HG03460 (cell line): ENCODE data around the gene DAGLA.
"Not testable (repeated sequence)": the region's sequence is repeated elsewhere in the genome, so short reads cannot be mapped to it uniquely, and the experiment has no call there.

Source experiments
- ATAC-seq: cut with Tn5 transposase; IDR thresholded peaks from one replicate; pipeline ENCODE4 v1.9.1; 2021; ENCODE audit not compliant: unreplicated experiment

DAGLA gene

DNA sequence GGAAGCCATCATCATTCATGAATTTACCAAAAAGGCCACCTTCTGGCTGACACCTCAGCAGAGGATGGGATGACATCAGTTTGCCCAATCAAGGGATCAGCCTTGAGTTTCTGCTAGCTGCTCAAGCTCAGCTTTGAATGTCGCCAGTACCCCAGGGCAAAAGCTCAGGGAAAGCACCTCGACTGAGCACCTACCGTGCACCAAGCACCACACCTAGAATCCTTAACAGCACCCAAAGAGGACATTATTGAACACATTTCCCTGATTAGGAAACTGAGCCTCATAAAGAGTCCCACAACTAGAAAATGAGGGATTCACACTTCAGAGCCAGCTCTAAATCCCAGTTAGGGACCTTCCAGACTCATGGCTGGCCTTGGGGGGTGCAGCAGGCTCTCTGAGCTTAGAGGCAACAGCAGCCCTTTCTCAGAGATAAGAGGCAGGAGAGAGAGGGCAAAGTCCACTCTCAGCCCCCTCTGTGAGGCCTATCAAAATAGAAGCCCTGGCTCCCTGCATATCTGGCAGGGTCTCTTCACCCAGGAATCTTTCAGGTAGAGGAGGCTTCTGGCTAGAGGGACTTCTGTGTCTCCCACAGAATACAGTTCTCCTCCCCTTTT, 13.4 kb upstream of the DAGLA start:
- no peak for ATAC-seq

- no peak for ATAC-seq
These were observed 12.4 kb upstream of the DAGLA start for GRCh38 chr11:61667684-61668305.

DNA sequence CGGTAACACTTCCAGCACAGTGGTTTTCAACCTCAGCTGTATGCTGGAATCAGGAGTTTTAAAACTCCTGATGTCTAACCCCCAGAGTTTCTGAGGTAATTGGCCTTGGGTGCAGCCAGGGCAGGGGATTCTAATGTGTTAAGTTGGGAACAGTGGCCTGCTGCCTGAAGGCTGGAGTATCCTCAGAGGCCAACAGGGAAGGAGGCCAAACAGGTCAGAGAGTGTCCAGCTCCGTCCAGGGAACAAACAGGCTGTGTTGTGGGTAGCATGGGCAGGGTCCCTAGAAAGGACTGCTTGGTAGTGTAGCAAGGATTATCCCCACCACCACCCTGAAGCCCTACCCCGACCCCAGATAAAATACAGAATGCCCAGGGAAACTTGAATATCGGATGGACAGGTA, 10.8 kb upstream of the DAGLA start:
- ATAC-seq: no peak

DNA sequence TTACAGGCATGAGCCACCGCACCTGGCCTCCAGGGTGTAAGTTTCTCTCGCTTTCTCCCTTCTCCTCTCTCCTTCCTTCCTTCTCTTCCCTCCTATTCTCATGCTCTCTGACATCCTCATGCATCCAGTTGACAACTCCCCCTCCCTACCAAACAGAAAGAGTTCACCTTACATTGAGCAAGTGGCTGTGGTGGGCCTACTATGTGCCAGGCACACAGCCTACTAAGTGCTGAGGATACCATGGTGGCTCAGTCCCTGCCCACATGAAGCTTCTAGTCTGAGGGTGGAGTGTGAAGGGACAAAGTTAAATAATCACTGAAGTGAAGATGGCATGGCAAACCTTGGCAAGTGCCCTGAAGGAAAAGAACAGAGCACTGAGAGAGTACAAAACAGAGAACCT, 9.6 kb upstream of the DAGLA start:
- ATAC-seq: no peak

DNA sequence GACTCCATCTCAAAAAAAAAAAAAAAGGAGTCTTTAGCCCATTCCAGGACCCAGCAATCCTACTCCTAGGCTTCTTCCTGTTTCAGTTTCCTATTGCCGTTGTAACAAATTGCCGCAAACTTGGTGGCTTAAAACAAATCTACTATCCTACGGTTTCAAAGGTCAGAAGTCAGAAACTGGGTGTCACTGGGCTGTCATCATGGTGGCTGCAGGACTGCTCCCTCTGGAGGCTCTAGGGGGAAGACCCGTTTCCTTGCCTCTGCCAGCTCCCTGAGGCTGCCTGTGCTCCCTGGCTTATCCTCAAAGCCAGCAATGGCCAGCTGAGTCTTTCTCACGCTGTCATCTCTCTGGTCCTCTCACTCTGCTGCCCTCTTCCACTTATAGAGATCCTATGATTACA, 8.7 kb upstream of the DAGLA start:
- ATAC-seq: no peak

DNA sequence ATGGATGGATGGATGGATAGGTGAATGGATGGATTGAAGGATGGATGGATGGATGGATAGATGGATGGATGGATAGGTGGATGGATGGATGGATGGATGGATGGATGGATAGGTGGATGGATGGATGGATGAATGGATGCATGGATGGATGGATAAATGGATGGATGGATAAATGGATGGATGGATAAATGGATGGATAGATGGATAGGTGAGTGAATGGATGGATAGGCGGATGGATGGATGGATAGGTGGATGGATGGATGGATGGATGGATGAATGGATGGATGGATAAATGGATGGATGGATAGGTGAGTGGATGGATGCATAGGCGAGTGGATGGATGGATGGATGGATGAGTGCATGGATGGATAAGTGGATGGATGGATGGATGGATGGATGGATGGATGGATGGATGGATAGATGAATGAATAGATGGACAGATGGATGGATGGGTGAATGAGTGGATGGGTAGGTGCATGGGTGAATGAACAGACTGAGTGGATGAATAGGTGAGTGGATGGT, 6.2 kb upstream of the DAGLA start:
- not testable (repeated sequence) for ATAC-seq

GRCh38 chr11:61675826-61676225, 4.4 kb upstream of the DAGLA start:
- no peak for ATAC-seq

DNA sequence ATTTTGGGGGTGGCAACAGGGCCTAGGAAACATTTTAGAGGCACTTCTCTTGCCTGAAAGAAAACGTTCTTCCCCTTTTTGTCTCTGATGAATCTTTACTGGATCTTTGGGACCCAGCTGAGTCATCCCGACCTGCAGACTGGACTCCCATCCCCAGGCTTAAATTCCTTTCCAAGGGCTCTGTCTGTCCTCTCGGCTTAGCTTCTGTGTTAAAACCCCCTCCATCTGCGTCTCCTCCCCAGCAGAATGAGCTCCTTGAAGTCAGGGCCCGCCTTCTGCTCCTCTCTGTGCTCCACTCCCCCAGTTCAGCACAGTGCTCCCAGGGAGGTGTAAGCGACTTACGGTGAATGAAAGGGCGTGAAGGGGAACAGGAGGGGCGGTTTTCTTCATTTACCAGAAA, 895 bp upstream of the DAGLA start:
- ATAC-seq: no peak

GRCh38 chr11:61680622-61681221, 531 bp downstream of the DAGLA start:
- no peak for ATAC-seq

GRCh38 chr11:61682093-61682732, 2.0 kb downstream of the DAGLA start:
- ATAC-seq: no peak

GRCh38 chr11:61682906-61683675, 2.9 kb downstream of the DAGLA start:
- ATAC-seq: no peak

- no peak for ATAC-seq
These were observed 4.0 kb downstream of the DAGLA start for GRCh38 chr11:61683961-61684869.

DNA sequence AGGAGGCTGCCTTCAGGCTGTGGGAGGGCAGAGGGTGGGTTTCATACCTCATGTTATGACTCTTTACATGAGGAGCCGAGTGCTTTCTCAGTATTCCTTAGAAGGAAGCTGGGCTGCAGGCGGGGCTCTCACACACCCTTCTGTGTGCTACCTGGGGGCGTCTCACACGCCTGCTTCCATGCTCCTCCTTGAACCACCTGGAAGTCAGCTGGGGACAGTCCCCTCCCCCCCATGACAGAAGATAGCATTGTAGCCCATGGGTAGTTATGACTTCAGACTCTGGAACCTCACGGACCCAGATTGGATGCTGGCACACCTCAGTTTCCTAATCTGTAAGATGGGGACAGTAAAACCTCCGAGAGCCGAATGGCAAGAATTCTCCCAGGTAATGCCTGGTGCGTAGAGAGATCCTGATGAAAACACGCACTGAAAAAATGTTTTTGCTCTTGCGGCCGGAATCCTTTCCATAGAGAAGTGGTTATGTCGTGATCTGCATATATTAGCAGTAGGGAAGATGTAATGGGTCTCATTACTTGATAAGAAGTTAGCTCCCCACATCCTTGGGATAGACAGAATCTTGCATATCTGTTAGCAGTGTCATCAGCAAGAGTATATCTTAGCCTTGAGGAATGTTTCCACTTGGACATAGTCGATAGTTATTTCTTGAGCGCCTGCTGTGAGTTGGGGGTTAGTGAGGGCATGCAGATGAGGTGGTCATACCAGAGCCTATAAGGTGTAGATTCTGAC, 4.9 kb downstream of the DAGLA start:
- ATAC-seq: no peak

- no peak for ATAC-seq
These were observed 5.4 kb downstream of the DAGLA start for GRCh38 chr11:61685617-61685967.

GRCh38 chr11:61686066-61686465, 5.9 kb downstream of the DAGLA start:
- no peak for ATAC-seq

DNA sequence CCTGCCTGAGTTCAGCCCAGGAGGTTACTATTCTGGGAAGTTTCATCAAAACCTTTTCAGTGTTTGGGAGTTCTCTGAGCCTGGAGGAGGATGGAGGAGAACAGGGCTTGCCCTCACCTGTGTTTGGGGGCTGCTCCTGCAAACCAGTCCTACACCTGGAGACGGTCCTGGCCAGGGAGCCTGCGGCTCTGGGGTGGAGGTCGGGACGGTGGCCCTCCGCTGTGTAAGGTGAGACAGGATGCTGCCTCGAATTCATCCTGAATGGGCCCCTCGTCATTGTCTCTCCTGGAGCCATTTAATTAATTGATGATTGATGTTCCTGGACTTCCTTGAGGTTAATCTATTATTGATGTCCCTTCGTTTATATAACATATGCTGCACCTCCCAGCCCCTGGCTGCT, 6.3 kb downstream of the DAGLA start:
- ATAC-seq: no peak

- ATAC-seq: no peak
These were observed 7.2 kb downstream of the DAGLA start for GRCh38 chr11:61687420-61687819.

GRCh38 chr11:61688365-61689163, 8.4 kb downstream of the DAGLA start:
- ATAC-seq: no peak

DNA sequence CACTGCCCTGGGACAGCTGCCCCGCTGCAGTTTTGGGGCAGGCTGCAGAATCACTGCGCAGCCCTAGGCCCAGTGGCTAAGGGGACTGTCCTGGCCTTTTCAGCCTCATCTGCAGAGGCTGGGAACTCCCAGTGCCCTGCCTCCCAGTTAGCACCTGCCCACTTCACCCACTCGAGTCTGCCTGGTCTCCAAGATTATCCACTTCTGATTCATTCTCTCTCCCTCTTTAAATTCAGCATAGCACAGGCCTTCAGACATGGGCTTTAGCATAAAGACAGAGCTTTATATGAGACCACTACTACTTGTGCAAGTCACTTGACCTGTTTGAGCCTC, 8.9 kb downstream of the DAGLA start:
- ATAC-seq: no peak
